ENCODE results near the gene ZNF680.
"Not testable (repeated sequence)": the region's sequence is repeated elsewhere in the genome, so short reads cannot be mapped to it uniquely, and the experiment has no call there.

Gene ZNF680

GRCh38 chr7:64555046-64555445, 7.8 kb downstream of the ZNF680 start:
- no peak for DNase-seq

- not testable (repeated sequence) for DNase-seq
Measured at GRCh38 chr7:64554188-64554587, 8.7 kb downstream of the ZNF680 start.

- DNase-seq, result no peak
Measured at GRCh38 chr7:64551375-64552142, 11.3 kb downstream of the ZNF680 start.

- no peak for DNase-seq
Measured at GRCh38 chr7:64544010-64544409, 18.9 kb downstream of the ZNF680 start.

GRCh38 chr7:64541438-64542359, 21.2 kb downstream of the ZNF680 start:
- no peak for DNase-seq

GRCh38 chr7:64533756-64534155, 29.1 kb downstream of the ZNF680 start:
- no peak for DNase-seq

- no peak for DNase-seq
Measured at GRCh38 chr7:64528770-64529169, 34.1 kb downstream of the ZNF680 start.

- no peak for DNase-seq
Measured at GRCh38 chr7:64521409-64521984, 41.4 kb downstream of the ZNF680 start.

GRCh38 chr7:64516451-64516850, 46.4 kb downstream of the ZNF680 start:
- no peak for DNase-seq

- DNase-seq, result no peak
Measured at GRCh38 chr7:64515781-64516180, 47.1 kb downstream of the ZNF680 start.

- DNase-seq, result no peak
Measured at GRCh38 chr7:64515330-64515729, 47.5 kb downstream of the ZNF680 start.

GRCh38 chr7:64509583-64509982, 53.3 kb downstream of the ZNF680 start:
- DNase-seq, result no peak

- no peak for DNase-seq
Measured at GRCh38 chr7:64504581-64505120, 58.2 kb downstream of the ZNF680 start.

- no peak for DNase-seq
Measured at GRCh38 chr7:64498270-64498669, 64.6 kb downstream of the ZNF680 start.

GRCh38 chr7:64494912-64495461, 67.9 kb downstream of the ZNF680 start:
- no peak for DNase-seq

- DNase-seq, result no peak
Measured at GRCh38 chr7:64485623-64486022, 77.2 kb downstream of the ZNF680 start.
